Heart right ventricle (tissue), 16 donors: ENCODE results near the gene ATRNL1. TPM values are rescaled to one million over a fixed set of nuclear protein-coding genes. Genes with fewer than 3 reads are reported as not detected.

Source experiments
- ATAC-seq, 8 donors: fragments of 200-7000 bp; cut with Tn5 transposase; one replicate each; pipeline ENCODE4 v1.9.1; 2020; ENCODE audit warnings: mild to moderate bottlenecking in 8 of 8, moderate library complexity in 8 of 8, moderate number of reproducible peaks in 1 of 8
- DNase-seq, 2 donors: peaks; one replicate each; pipeline ENCODE4 v3.0.0-alpha.2; 2020
- H3K27ac ChIP-seq, 10 donors: fragments of 200-600 bp; sonication (generic) in 2 of 10; one replicate each; pipeline versions ENCODE4 v1.5.0 to v1.8.0; 2020 to 2022; ENCODE audit warnings: mild to moderate bottlenecking in 3 of 10
- H3K27me3 ChIP-seq, 7 donors: fragments of 200-600 bp; one replicate each; pipeline ENCODE4 v1.8.0; 2021 to 2022; ENCODE audit warnings: mild to moderate bottlenecking in 2 of 7
- H3K36me3 ChIP-seq, 9 donors: fragments of 200-600 bp; sonication (generic) in 1 of 9; one replicate each; pipeline versions ENCODE4 v1.5.0 to v1.8.0; 2020 to 2022; ENCODE audit warnings: mild to moderate bottlenecking in 2 of 9
- H3K4me1 ChIP-seq, 9 donors: fragments of 200-600 bp; sonication (generic) in 1 of 9; one replicate each; pipeline versions ENCODE4 v1.5.0 to v1.8.0; 2020 to 2022; ENCODE audit warnings: mild to moderate bottlenecking in 4 of 9
- H3K4me3 ChIP-seq, 10 donors: fragments of 200-600 bp; sonication (generic) in 2 of 10; one replicate each; pipeline versions ENCODE4 v1.5.0 to v1.8.0; 2020 to 2022; ENCODE audit warnings: mild to moderate bottlenecking in 7 of 10, moderate library complexity in 2 of 10
- H3K9me3 ChIP-seq, 11 donors: fragments of 200-600 bp in 10 of 11; sonication (generic) in 2 of 11; one replicate each; pipeline versions ENCODE4 v1.5.0 to v1.8.0; 2013 to 2022; ENCODE audit warnings: mild to moderate bottlenecking in 2 of 11, control low read depth in 1 of 11, moderate library complexity in 1 of 11
- CTCF ChIP-seq, 9 donors: fragments of 200-600 bp; sonication (generic) in 2 of 9; IDR thresholded peaks; one replicate each; pipeline versions ENCODE4 v1.5.0 to v1.8.0; 2021 to 2022; ENCODE audit warnings: antibody characterized with exemption in 9 of 9, mild to moderate bottlenecking in 5 of 9, moderate library complexity in 1 of 9
- WGBS, 2 donors: extraction: QIAGEN DNeasy Blood & Tissue Kit; methylation state at CpG; one replicate each; pipeline ENCODE4 v1.1.7; 2013; ENCODE audit warnings: inconsistent platforms in 1 of 2; 5-methylcytosine and 5-hydroxymethylcytosine counted together
- intact Hi-C, 10 donors: fragments of 100-400 bp; cut with DNase I; formaldehyde crosslinking; loops; one replicate each; pipeline versions ENCODE4 v1.11.1 to v1.14.2; 2022
- polyA plus RNA-seq, 2 donors: library from polyadenylated mRNA; stranded (reverse); fragments of 200-250 nt; gene quantifications; one replicate each; pipeline ENCODE4 v1.2.3, GENCODE V29; 2013
- total RNA-seq, 10 donors: library from RNA; stranded (reverse); fragmentation: NEBNext Ultra II Directional in 3 of 10; extraction: Animal tissue kit (Norgen Biotek cat#: 25700) in 3 of 10; gene quantifications; one replicate each; pipeline versions ENCODE4 v1.2.1 to v1.2.4, GENCODE V29; 2021 to 2023
- donor health status: Arrhythmogenic right ventricular cardiomyopathy.
- donor health status: ischemic (EF 13 %, LVEDD 7.1; RV severe dilation, severe dysfunction).
- donor health status: healthy with polysubstance abuse.
- donor health status: DM: no; HTN: yes; CAD: no.
- donor health status: DM: no; HTN: no; CAD: no.
- donor health status: ischemic (EF 25% LVEDD 6.9; RV normal size, moderate dysfunction).
- donor health status: ischemic (EF 25% LVEDD 5.7; RV mildly dilated, moderate dysfunction).
- donor health status: healthy.
- donor health status: DM: yes; HTN: yes; CAD: no.
- donor health status: Ischemic cardiomyopathy.
- donor health status: ischemic (EF 35%, LVEDD 5.7; RV mildly dilated, moderate dysfunction).
- donor health status: nonischemic (EF 11% LVEDD 7.7; RV severe dilation, severe dysfunction).
- donor health status: DM: yes; HTN: yes; CAD: no.
- donor health status: PGD.
- donor health status: ischemic (EF 29% LVEDD 5.4; RV normal size, mild dysfunction).
- donor health status: nonischemic (EF 23%, LVEDD 6.1; RV moderate dilation, normal function).

Gene ATRNL1
- total and polyA plus RNA-seq, 12 donors, result 0.06 to 22.4 (median 8.1) TPM; not detected in 1

- ATAC-seq, result no peak
- DNase-seq, result no peak
- H3K27me3 ChIP-seq, result no peaks in the 10 kb centered on the region
- no peak overlapping the region for H3K27ac ChIP-seq
- H3K36me3 ChIP-seq, result no peaks in the 10 kb centered on the region
- no peaks in the 10 kb centered on the region for H3K4me1 ChIP-seq
- H3K4me3 ChIP-seq, result no peak overlapping the region
- TF ChIP-seq CTCF (IDR thresholded peaks at IDR 0.05), result no peak
- intact Hi-C loops, result no loop called here
- no peaks in the 10 kb centered on the region for H3K9me3 ChIP-seq
- 95 to 97% methylated on average over 1 of the region's 1 CpG for WGBS, 2 donors
Measured at GRCh38 chr10:115866174-115866573, 773.0 kb downstream of the ATRNL1 start.

- TF ChIP-seq CTCF (IDR thresholded peaks at IDR 0.05), result no peak
- intact Hi-C loops, result no loop called here
- Histone ChIP-seq H3K27me3 (no peaks in the 10 kb centered on the region), H3K4me3 (no peak overlapping the region), H3K9me3 (no peaks in the 10 kb centered on the region), H3K4me1 (no peaks in the 10 kb centered on the region), H3K27ac (no peak overlapping the region), H3K36me3 (no peaks in the 10 kb centered on the region)
- ATAC-seq (no peak), DNase-seq (no peak)
- WGBS, 2 donors, result 94 to 96% methylated on average over 4 of the region's 4 CpGs
Measured at GRCh38 chr10:115866691-115867090, 773.5 kb downstream of the ATRNL1 start.

GRCh38 chr10:115867305-115867704 lies 774.1 kb downstream of the ATRNL1 start:
- no peak for ATAC-seq
- H3K36me3 ChIP-seq, result no peaks in the 10 kb centered on the region
- DNase-seq, result no peak
- H3K27ac ChIP-seq, result no peak overlapping the region
- H3K4me3 ChIP-seq, result no peak overlapping the region
- H3K4me1 ChIP-seq, result no peaks in the 10 kb centered on the region
- no peak for TF ChIP-seq CTCF (IDR thresholded peaks at IDR 0.05)
- 55% methylated on average over 2 of the region's 2 CpGs for WGBS, 2 donors
- intact Hi-C loops, result no loop called here
- H3K9me3 ChIP-seq, result no peaks in the 10 kb centered on the region
- no peaks in the 10 kb centered on the region for H3K27me3 ChIP-seq

GRCh38 chr10:115871855-115872254 lies 778.7 kb downstream of the ATRNL1 start:
- no peaks in the 10 kb centered on the region for H3K9me3 ChIP-seq
- intact Hi-C loops, result no loop called here

More at GRCh38 chr10:115871855-115872254, 778.7 kb downstream of the ATRNL1 start:
- no peaks in the 10 kb centered on the region for H3K27me3 ChIP-seq
- ATAC-seq (no peak), DNase-seq (no peak)
- H3K27ac ChIP-seq, result no peak overlapping the region
- no peak for TF ChIP-seq CTCF (IDR thresholded peaks at IDR 0.05)
- WGBS, 2 donors, result 92 to 98% methylated on average over 1 of the region's 1 CpG
- no peaks in the 10 kb centered on the region for H3K36me3 ChIP-seq
- H3K4me1 ChIP-seq, result no peaks in the 10 kb centered on the region
- no peak overlapping the region for H3K4me3 ChIP-seq
